ENCODE measurements around the gene LOXHD1.

The LOXHD1 gene

GRCh38 chr18:46547520-46547919 is 109.5 kb downstream of the LOXHD1 start:
- no peak overlapping the region for H3K27ac ChIP-seq
- TF ChIP-seq, protein P1, sequence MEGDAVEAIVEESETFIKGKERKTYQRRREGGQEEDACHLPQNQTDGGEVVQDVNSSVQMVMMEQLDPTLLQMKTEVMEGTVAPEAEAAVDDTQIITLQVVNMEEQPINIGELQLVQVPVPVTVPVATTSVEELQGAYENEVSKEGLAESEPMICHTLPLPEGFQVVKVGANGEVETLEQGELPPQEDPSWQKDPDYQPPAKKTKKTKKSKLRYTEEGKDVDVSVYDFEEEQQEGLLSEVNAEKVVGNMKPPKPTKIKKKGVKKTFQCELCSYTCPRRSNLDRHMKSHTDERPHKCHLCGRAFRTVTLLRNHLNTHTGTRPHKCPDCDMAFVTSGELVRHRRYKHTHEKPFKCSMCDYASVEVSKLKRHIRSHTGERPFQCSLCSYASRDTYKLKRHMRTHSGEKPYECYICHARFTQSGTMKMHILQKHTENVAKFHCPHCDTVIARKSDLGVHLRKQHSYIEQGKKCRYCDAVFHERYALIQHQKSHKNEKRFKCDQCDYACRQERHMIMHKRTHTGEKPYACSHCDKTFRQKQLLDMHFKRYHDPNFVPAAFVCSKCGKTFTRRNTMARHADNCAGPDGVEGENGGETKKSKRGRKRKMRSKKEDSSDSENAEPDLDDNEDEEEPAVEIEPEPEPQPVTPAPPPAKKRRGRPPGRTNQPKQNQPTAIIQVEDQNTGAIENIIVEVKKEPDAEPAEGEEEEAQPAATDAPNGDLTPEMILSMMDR (conservative IDR thresholded peaks at IDR 0.05): no peak

DNA sequence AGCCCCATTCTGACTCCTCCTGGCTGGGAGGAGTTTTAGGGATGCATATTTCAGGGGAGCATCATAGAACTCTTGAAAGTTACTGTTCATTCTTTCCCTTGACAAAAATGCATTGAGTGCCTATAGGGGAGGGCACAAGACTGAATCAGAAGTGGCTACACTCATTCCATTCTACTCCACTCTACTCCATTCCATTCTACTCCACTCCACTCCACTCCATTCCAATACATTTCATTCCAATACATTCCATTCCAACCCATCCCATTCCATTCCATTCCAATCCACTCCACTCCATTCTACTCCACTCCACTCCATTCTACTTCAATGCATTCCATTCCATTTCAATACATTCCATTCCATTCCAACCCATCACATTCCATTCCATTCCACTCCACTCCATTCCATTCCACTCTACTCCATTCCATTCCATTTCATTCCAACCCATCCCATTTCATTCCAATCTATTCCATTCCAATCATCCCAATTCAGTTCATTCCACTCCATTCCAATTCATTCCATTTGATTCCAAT is 110.8 kb downstream of the LOXHD1 start:
- no peak overlapping the region for H3K27ac ChIP-seq
- TF ChIP-seq, protein P1 (conservative IDR thresholded peaks at IDR 0.05): no peak

DNA sequence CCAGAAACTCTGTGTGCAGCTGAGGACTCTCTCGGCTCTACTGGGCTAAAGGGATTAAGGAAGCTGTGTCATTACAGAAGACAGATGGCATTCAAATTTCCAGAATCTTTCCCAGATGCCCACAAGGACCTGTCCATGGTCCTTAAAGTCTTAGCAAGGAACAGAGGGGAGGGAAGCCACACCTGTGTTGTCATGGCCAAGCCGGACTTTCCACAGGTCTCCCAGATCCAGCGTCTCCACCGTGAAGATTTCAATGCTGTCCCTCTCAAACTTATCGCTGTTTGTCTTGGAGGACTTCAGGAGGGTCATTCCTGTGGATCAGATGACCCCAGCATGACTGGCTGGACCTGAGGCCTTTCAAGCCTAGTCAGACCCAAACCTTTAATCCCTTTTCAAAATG is 114.5 kb downstream of the LOXHD1 start:
- no peak overlapping the region for H3K27ac ChIP-seq
- TF ChIP-seq, protein P1 (conservative IDR thresholded peaks at IDR 0.05): no peak

GRCh38 chr18:46541626-46542189 is 115.3 kb downstream of the LOXHD1 start:
- H3K27ac ChIP-seq: no peak overlapping the region

GRCh38 chr18:46538376-46538775 is 118.6 kb downstream of the LOXHD1 start:
- TF ChIP-seq, protein P1 (conservative IDR thresholded peaks at IDR 0.05): no peak
- H3K27ac ChIP-seq: no peak overlapping the region

More at GRCh38 chr18:46541626-46542189, 115.3 kb downstream of the LOXHD1 start:
- TF ChIP-seq, protein P1 (conservative IDR thresholded peaks at IDR 0.05): no peak

DNA sequence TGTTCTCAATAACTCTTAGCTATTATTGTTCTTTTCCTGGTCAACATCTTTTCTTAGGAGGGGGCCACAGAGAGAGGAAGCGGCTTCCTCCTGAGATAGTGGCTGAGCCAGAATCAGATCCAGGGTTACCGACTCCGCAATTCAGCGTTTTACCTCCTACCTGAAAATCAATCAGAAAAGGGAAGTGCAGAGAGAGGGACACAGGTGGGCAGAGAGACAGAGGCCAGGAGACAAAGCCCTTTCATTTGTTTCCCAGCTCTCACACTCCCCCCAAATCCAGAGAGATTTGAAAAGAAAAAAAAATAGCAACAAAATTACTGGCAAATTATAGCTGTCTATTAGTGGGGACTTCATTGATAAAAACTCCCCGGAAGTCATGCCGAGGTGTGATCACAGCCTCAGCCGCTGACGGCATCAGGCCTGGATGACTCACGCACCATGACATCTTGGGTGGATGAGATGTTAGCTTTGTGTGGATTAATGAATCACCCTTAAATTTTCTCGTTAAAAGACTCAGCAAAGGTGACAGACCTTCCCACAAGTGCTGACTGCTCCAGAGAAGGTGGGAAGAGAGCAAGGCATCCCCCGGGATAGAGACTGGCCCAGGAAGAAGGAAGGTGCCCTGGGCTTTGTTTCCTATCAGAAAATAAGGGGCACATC is 120.7 kb downstream of the LOXHD1 start:
- TF ChIP-seq, protein P1 (conservative IDR thresholded peaks at IDR 0.05): no peak

GRCh38 chr18:46531482-46531881 is 125.5 kb downstream of the LOXHD1 start:
- no peak overlapping the region for H3K27ac ChIP-seq

More for the DNA sequence above, 120.7 kb downstream of the LOXHD1 start:
- H3K27ac ChIP-seq: no peak overlapping the region

More at GRCh38 chr18:46531482-46531881, 125.5 kb downstream of the LOXHD1 start:
- TF ChIP-seq, protein P1 (conservative IDR thresholded peaks at IDR 0.05): no peak

Measured in VCaP (cell line).